Thyroid gland (tissue), 4 donors: ENCODE data around the gene MED13.

ENCODE experiments used
- CTCF ChIP-seq, 6 experiments: fragments of 200-600 bp in 3 of 6; fragments of 450-650 bp in 3 of 6; sonication (generic) in 3 of 6; IDR thresholded peaks; one replicate each; pipeline ENCODE4 v1.5.1; 2016 to 2019; ENCODE audit warnings: antibody characterized with exemption in 6 of 6, mild to moderate bottlenecking in 2 of 6, inconsistent platforms in 1 of 6, moderate library complexity in 1 of 6
- POLR2A ChIP-seq, 2 donors: fragments of 450-650 bp; IDR thresholded peaks; one replicate each; pipeline ENCODE4 v1.6.1; 2017; ENCODE audit warnings: antibody characterized with exemption in 2 of 2, mild to moderate bottlenecking in 2 of 2, moderate library complexity in 1 of 2

- TF ChIP-seq POLR2A (IDR thresholded peaks at IDR 0.05): no peak
- TF ChIP-seq CTCF (IDR thresholded peaks at IDR 0.05): no peak
Measured at GRCh38 chr17:62105357-62105756, 40.3 kb upstream of the MED13 start.
